Measurements from ENCODE around the gene KLRK1.

GRCh38 chr12:10331642-10332239 lies 58.1 kb downstream of the KLRK1 start:
- TF ChIP-seq GATA3 (IDR thresholded peaks at IDR 0.05; ENCODE audit: low read depth, low read length), result no peak
- TF ChIP-seq GATA2 (IDR thresholded peaks at IDR 0.05; ENCODE audit: low read depth, low read length), result no peak
